ENCODE measurements around the gene ABR. TPM values are rescaled to one million over a fixed set of nuclear protein-coding genes. Genes with fewer than 3 reads are reported as not detected.
"Not testable (repeated sequence)": the region's sequence is repeated elsewhere in the genome, so short reads cannot be mapped to it uniquely, and the experiment has no call there.

Gene ABR
- total RNA-seq, 1 experiment from 2014 or later = 78.3 TPM

GRCh38 chr17:1100382-1100781 lies 79.4 kb downstream of the ABR start:
- Mint-ChIP-seq H3K4me1 (ENCODE audit: low read depth, unreplicated experiment) (no peaks in the 10 kb centered on the region), H3K36me3 (ENCODE audit: insufficient read depth, unreplicated experiment) (peaks cover 32% of the 10 kb centered on the region), H3K27me3 (ENCODE audit: insufficient read depth, unreplicated experiment) (no peaks in the 10 kb centered on the region), H3K9me3 (ENCODE audit: unreplicated experiment) (no peaks in the 10 kb centered on the region), H3K27ac (ENCODE audit: unreplicated experiment) (no peak overlapping the region), H3K4me3 (ENCODE audit: unreplicated experiment) (no peak overlapping the region)
- no peak for TF ChIP-seq CTCF (IDR thresholded peaks at IDR 0.05; ENCODE audit: insufficient read depth in 1 of 2, low read depth in 1 of 2, low read length in 1 of 2, severe bottlenecking in 1 of 2, unreplicated experiment in 1 of 2)
- no peak overlapping the region for H3K4me3 ChIP-seq (ENCODE audit: low read depth, low read length)
- H3K36me3 ChIP-seq (ENCODE audit: control insufficient read depth, insufficient read depth, low read length) = peaks cover 1% of the 10 kb centered on the region
- H3K4me1 ChIP-seq = no peaks in the 10 kb centered on the region; the same call in 1 of the 2 replicates
- intact Hi-C loops (cut with micrococcal nuclease; ENCODE audit: unreplicated experiment) = no loop called here
- no TSS peak for BruUV-seq (replicated peaks)
- H3K27me3 ChIP-seq (replicated peaks; ENCODE audit: control insufficient read depth, insufficient read depth, low read length) = no peaks in the 10 kb centered on the region
- ChIA-PET POLR2A (no interaction called here), CTCF (interaction anchor here (1.2 kb wide), 1 partner anchor 22 kb away, joined by 3 read pairs; no protein-coding TSS in a partner anchor)
- no peak for DNase-seq
- no peaks in the 10 kb centered on the region for H3K9me3 ChIP-seq

- no TSS peak for BruUV-seq (replicated peaks)
These were observed 80.5 kb downstream of the ABR start for GRCh38 chr17:1099242-1099641.

GRCh38 chr17:1097972-1098744 lies 81.6 kb downstream of the ABR start:
- not testable (repeated sequence) for H3K4me3 Mint-ChIP-seq (ENCODE audit: unreplicated experiment)

More at GRCh38 chr17:1099242-1099641, 80.5 kb downstream of the ABR start:
- POLR2A ChIA-PET = no interaction called here
- H3K4me1 ChIP-seq = no peaks in the 10 kb centered on the region; the same call in 1 of the 2 replicates
- no peak for DNase-seq
- H3K9me3 Mint-ChIP-seq (ENCODE audit: unreplicated experiment) = no peaks in the 10 kb centered on the region
- H3K9me3 ChIP-seq = no peaks in the 10 kb centered on the region
- H3K4me3 Mint-ChIP-seq (ENCODE audit: unreplicated experiment) = no peak overlapping the region
- H3K27ac Mint-ChIP-seq (ENCODE audit: unreplicated experiment) = no peak overlapping the region
- no peaks in the 10 kb centered on the region for H3K4me1 Mint-ChIP-seq (ENCODE audit: low read depth, unreplicated experiment)
- intact Hi-C loops (cut with micrococcal nuclease; ENCODE audit: unreplicated experiment) = no loop called here
- peaks cover 37% of the 10 kb centered on the region for H3K36me3 Mint-ChIP-seq (ENCODE audit: insufficient read depth, unreplicated experiment)
- CTCF ChIA-PET = interaction anchor here (1.2 kb wide), 1 partner anchor 23 kb away, joined by 3 read pairs; no protein-coding TSS in a partner anchor
- H3K27me3 ChIP-seq (replicated peaks; ENCODE audit: control insufficient read depth, insufficient read depth, low read length) = no peaks in the 10 kb centered on the region
- no peak overlapping the region for H3K4me3 ChIP-seq (ENCODE audit: low read depth, low read length)
- peaks cover 1% of the 10 kb centered on the region for H3K36me3 ChIP-seq (ENCODE audit: control insufficient read depth, insufficient read depth, low read length)
- H3K27me3 Mint-ChIP-seq (ENCODE audit: insufficient read depth, unreplicated experiment) = no peaks in the 10 kb centered on the region
- TF ChIP-seq CTCF (IDR thresholded peaks at IDR 0.05; ENCODE audit: insufficient read depth in 1 of 2, low read depth in 1 of 2, low read length in 1 of 2, severe bottlenecking in 1 of 2, unreplicated experiment in 1 of 2) = no peak

More at GRCh38 chr17:1097972-1098744, 81.6 kb downstream of the ABR start:
- H3K9me3 Mint-ChIP-seq (ENCODE audit: unreplicated experiment); POLR2A ChIA-PET; CTCF ChIA-PET; H3K27ac Mint-ChIP-seq (ENCODE audit: unreplicated experiment); H3K27me3 ChIP-seq (replicated peaks; ENCODE audit: control insufficient read depth, insufficient read depth, low read length); BruUV-seq (replicated peaks); H3K4me3 ChIP-seq (ENCODE audit: low read depth, low read length); intact Hi-C loops (cut with micrococcal nuclease; ENCODE audit: unreplicated experiment); H3K27me3 Mint-ChIP-seq (ENCODE audit: insufficient read depth, unreplicated experiment); H3K4me1 Mint-ChIP-seq (ENCODE audit: low read depth, unreplicated experiment); H3K9me3 ChIP-seq; H3K4me1 ChIP-seq; H3K36me3 ChIP-seq (ENCODE audit: control insufficient read depth, insufficient read depth, low read length): not testable (repeated sequence)
- peaks cover 43% of the 10 kb centered on the region for H3K36me3 Mint-ChIP-seq (ENCODE audit: insufficient read depth, unreplicated experiment)
- DNase-seq = peak in 1 of 2 experiments; percentile 21

Measured in Caco-2 (cell line).